NCI-H1436 treated with DMSO at 0.1 percent for 48 hours (cell line): ENCODE data around the gene MTMR1.

Source experiments
- DNase-seq: peaks from one replicate; lab custom pipeline; 2025; lab: John Stamatoyannopoulos, UW

The MTMR1 gene

GRCh38 chrX:150790021-150790420 lies 96.8 kb downstream of the MTMR1 start:
- no peak for DNase-seq

GRCh38 chrX:150792949-150793527 lies 99.8 kb downstream of the MTMR1 start:
- DNase-seq: no peak

- no peak for DNase-seq
Observed at GRCh38 chrX:150805736-150806135, 112.5 kb downstream of the MTMR1 start.

GRCh38 chrX:150806827-150807226 lies 113.6 kb downstream of the MTMR1 start:
- DNase-seq: no peak

GRCh38 chrX:150813922-150814321 lies 120.7 kb downstream of the MTMR1 start:
- no peak for DNase-seq
